ENCODE data around the gene DHRS7B.

- TF ChIP-seq CTCF (IDR thresholded peaks at IDR 0.05) (no peak), POLR2A (IDR thresholded peaks at IDR 0.05) (no peak)
These were observed 56.7 kb downstream of the DHRS7B start for GRCh38 chr17:21183468-21183867.

All from heart left ventricle (tissue), 13 donors.